Neutrophil (primary cell): ENCODE data around the gene RIMS1.

Experiments used
- H3K27ac ChIP-seq: fragments of 200-600 bp; sonication (generic); 2 replicates; pipeline ENCODE4 v1.5.1; 2016; ENCODE audit warnings: mild to moderate bottlenecking, moderate library complexity
- H3K27me3 ChIP-seq: fragments of 200-600 bp; sonication (generic); 2 replicates; pipeline ENCODE4 v1.6.0; 2016; ENCODE audit warnings: mild to moderate bottlenecking
- H3K36me3 ChIP-seq: fragments of 200-600 bp; sonication (generic); 2 replicates; pipeline ENCODE4 v1.5.1; 2017
- H3K4me1 ChIP-seq, 2 experiments: fragments of 200-600 bp in 1 of 2; sonication (generic) in 1 of 2; 1 replicate in 1 of 2; 2 replicates in 1 of 2; pipeline versions ENCODE4 v1.5.1 to v1.6.1; 2013 to 2016; ENCODE audit warnings: low read depth in 1 of 2, low read length in 1 of 2, mild to moderate bottlenecking in 1 of 2, moderate library complexity in 1 of 2; ENCODE audit not compliant: control insufficient read depth in 1 of 2, insufficient read depth in 1 of 2
- H3K4me3 ChIP-seq, 2 experiments: fragments of 200-600 bp in 1 of 2; sonication (generic) in 1 of 2; 1 replicate in 1 of 2; 2 replicates in 1 of 2; pipeline ENCODE4 v1.5.1; 2013 to 2016; ENCODE audit warnings: low read depth in 1 of 2, low read length in 1 of 2, mild to moderate bottlenecking in 1 of 2, moderate library complexity in 1 of 2
- H3K9me3 ChIP-seq: fragments of 200-600 bp; sonication (generic); 2 replicates; pipeline ENCODE4 v1.5.1; 2016
- TF ChIP-seq, protein P1 (sequence below): fragments of 200-600 bp; sonication (generic); IDR thresholded peaks from 2 replicates; pipeline ENCODE4 v1.5.1; 2016; ENCODE audit warnings: antibody characterized with exemption

The RIMS1 gene

DNA sequence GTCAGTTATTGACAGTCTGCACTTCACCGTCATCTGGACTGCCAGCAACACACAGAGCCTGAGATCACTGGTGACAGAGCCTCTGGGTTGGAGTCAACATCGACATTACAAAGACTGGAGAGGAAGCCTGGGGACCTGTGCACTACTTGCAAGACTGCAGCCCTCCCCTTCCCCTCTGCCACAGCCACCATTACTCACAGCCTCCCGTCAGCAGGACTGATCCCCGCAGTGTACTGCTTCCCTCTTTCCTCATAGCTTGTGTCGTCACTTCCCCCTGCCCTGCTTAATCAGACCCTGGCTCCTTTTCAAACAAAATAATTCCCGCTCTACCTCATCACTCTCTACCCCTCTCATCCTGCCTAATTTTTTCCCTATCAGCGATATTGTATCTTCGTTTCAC lies 500.0 kb downstream of the RIMS1 start:
- Histone ChIP-seq H3K4me3 (no peak overlapping the region), H3K27ac (no peak overlapping the region), H3K27me3 (peaks cover 8% of the 10 kb centered on the region), H3K9me3 (no peaks in the 10 kb centered on the region), H3K4me1 (no peaks in the 10 kb centered on the region), H3K36me3 (no peaks in the 10 kb centered on the region)
- TF ChIP-seq, protein P1, sequence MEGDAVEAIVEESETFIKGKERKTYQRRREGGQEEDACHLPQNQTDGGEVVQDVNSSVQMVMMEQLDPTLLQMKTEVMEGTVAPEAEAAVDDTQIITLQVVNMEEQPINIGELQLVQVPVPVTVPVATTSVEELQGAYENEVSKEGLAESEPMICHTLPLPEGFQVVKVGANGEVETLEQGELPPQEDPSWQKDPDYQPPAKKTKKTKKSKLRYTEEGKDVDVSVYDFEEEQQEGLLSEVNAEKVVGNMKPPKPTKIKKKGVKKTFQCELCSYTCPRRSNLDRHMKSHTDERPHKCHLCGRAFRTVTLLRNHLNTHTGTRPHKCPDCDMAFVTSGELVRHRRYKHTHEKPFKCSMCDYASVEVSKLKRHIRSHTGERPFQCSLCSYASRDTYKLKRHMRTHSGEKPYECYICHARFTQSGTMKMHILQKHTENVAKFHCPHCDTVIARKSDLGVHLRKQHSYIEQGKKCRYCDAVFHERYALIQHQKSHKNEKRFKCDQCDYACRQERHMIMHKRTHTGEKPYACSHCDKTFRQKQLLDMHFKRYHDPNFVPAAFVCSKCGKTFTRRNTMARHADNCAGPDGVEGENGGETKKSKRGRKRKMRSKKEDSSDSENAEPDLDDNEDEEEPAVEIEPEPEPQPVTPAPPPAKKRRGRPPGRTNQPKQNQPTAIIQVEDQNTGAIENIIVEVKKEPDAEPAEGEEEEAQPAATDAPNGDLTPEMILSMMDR = no peak

DNA sequence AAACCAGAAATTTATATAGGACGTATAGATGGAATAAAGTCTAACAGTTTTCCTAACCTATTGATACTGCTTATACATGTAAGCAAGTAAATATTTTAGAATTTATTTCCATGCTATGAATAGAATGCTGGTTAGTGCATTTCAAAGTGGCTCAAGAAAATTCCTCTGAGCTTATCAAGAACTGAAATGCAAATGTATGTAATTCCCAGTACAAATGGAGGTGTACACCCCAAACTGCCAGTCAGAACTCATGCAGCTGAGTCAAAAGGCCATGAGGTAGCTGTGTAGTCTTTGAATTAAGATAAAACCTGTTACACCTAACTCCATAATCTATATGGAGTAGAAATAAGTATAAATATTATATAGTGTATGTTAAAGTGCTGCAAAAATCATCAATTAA lies 503.3 kb downstream of the RIMS1 start:
- no peaks in the 10 kb centered on the region for H3K36me3 ChIP-seq
- no peak overlapping the region for H3K4me3 ChIP-seq
- TF ChIP-seq, protein P1 = no peak
- no peaks in the 10 kb centered on the region for H3K9me3 ChIP-seq
- peaks cover 4% of the 10 kb centered on the region for H3K27me3 ChIP-seq
- no peaks in the 10 kb centered on the region for H3K4me1 ChIP-seq
- H3K27ac ChIP-seq = no peak overlapping the region

DNA sequence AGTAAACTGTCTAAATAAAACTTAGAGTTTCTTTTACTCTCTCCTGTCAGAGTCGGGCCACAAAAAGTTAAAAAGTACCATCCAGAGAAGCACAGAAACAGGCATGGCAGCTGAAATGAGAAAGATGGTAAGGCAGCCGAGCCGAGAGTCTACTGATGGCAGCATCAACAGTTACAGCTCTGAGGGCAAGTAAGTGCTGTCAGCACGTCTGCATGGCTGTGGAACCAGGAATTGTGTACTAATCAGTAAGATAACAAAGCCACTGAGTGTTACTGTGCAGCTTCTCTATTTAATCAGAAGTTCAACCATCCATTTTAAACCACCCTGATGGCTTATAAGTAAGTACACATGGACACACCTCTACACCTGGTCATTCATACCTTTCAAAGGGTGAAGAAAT lies 504.2 kb downstream of the RIMS1 start:
- H3K4me3 ChIP-seq = no peak overlapping the region
- H3K4me1 ChIP-seq = no peaks in the 10 kb centered on the region
- H3K9me3 ChIP-seq = no peaks in the 10 kb centered on the region
- no peaks in the 10 kb centered on the region for H3K36me3 ChIP-seq
- no peak overlapping the region for H3K27ac ChIP-seq
- peaks cover 2% of the 10 kb centered on the region for H3K27me3 ChIP-seq
- TF ChIP-seq, protein P1 = no peak

DNA sequence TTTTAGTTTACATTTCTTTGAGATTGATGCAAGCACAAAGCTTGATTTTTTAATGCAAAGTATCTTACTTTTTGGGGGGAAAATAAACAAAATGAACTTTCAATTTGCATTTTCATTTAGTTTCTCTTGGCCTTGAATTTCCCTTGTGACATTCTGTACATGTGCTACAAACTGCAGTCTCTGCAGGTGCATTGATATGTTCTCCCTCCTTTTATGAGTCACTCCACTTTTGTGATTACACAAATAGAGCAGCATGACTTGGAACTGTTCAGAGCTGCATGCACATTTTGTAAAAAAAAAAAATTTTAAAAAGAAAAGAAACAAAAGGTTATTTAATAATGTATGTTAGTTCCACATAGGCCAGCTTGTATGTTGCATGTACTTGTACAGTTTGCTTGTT lies 515.5 kb downstream of the RIMS1 start:
- no peak overlapping the region for H3K4me3 ChIP-seq
- peaks cover 33% of the 10 kb centered on the region for H3K27me3 ChIP-seq
- no peaks in the 10 kb centered on the region for H3K9me3 ChIP-seq
- no peak overlapping the region for H3K27ac ChIP-seq
- TF ChIP-seq, protein P1 = no peak
- no peaks in the 10 kb centered on the region for H3K4me1 ChIP-seq
- no peaks in the 10 kb centered on the region for H3K36me3 ChIP-seq

DNA sequence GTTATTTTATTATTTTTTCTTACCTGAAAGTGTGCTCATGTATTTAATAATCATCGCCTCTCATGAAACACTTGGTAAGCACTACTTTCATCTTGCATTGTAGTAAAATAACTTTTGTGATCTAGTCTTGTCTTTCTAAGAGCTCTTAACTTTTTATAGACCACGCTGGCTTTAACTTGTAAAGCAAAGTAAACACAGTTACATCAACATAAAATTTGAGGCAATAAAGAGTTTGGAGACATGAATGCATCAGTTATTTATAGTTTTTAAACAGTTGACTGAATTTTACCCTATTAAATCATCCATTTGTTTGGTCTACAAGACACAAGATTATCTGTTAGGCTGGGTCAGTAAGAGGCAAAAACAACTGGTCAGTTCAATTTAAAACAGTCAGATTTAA lies 517.1 kb downstream of the RIMS1 start:
- TF ChIP-seq, protein P1 = no peak
- no peaks in the 10 kb centered on the region for H3K36me3 ChIP-seq
- no peaks in the 10 kb centered on the region for H3K9me3 ChIP-seq
- H3K27me3 ChIP-seq = peaks cover 20% of the 10 kb centered on the region
- no peak overlapping the region for H3K27ac ChIP-seq
- H3K4me3 ChIP-seq = no peak overlapping the region
- no peaks in the 10 kb centered on the region for H3K4me1 ChIP-seq

DNA sequence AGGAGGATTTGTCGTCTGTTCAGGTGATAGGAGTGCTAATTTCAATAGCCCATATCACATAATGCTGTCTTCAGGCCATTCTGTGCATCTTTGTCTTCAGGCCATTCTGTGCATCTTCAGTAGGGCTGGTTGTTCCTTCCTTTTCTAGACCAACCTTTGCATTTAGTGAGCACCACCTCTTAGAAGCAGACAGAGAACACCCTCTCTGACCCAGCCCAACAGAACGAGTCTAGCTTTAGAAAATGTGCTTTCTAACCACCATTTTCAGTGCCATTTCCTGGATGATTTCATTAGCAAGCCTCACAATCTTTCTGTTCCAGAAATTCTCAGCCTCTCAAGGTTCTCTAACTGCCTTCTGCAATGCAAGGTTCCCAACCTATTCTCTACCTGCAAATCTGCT lies 520.2 kb downstream of the RIMS1 start:
- Histone ChIP-seq H3K36me3 (no peaks in the 10 kb centered on the region), H3K9me3 (no peaks in the 10 kb centered on the region), H3K4me1 (no peaks in the 10 kb centered on the region), H3K27me3 (peaks cover 14% of the 10 kb centered on the region), H3K4me3 (no peak overlapping the region), H3K27ac (no peak overlapping the region)
- TF ChIP-seq, protein P1 = no peak
